OCI-LY7 (cell line): Measurements from ENCODE around the gene PFKL.

Experiments
- EZH2phosphoT487 ChIP-seq: fragments of 200-600 bp; sonication (generic); IDR thresholded peaks from 2 replicates; pipeline ENCODE4 v1.6.1; 2018; ENCODE audit warnings: low read depth, borderline replicate concordance, mild to moderate bottlenecking, mixed run types, antibody characterized with exemption, low read length, moderate library complexity, mixed read lengths
- TF ChIP-seq, protein P1 (sequence below): fragments of 200-600 bp; sonication (generic); conservative IDR thresholded peaks from 2 replicates; pipeline ENCODE4 v1.5.1; 2014; ENCODE audit warnings: mild to moderate bottlenecking, antibody characterized with exemption, low read length, moderate library complexity, mixed read lengths

DNA sequence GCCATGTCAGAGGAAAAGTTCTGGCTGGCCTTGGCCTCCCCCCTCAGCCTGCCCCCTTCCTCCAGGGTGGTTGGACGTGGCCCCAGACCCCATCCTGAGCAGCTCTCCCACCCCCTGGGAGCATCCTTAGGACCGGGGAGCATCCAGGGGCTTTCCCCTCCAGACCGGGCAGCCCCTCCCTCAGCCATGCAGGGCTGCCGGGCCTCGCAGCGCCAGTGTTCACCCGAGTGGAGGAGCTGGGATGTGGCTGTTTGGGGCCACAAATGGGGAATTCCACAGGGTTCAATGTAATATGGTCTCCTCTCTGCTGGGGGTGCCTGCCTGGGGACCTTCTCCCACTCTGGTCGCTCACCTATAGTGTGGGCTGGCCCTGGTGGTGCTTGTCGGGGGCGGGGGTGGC lies 4.2 kb upstream of the PFKL start:
- TF ChIP-seq, protein P1, sequence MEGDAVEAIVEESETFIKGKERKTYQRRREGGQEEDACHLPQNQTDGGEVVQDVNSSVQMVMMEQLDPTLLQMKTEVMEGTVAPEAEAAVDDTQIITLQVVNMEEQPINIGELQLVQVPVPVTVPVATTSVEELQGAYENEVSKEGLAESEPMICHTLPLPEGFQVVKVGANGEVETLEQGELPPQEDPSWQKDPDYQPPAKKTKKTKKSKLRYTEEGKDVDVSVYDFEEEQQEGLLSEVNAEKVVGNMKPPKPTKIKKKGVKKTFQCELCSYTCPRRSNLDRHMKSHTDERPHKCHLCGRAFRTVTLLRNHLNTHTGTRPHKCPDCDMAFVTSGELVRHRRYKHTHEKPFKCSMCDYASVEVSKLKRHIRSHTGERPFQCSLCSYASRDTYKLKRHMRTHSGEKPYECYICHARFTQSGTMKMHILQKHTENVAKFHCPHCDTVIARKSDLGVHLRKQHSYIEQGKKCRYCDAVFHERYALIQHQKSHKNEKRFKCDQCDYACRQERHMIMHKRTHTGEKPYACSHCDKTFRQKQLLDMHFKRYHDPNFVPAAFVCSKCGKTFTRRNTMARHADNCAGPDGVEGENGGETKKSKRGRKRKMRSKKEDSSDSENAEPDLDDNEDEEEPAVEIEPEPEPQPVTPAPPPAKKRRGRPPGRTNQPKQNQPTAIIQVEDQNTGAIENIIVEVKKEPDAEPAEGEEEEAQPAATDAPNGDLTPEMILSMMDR = 0 out of 2 replicates have a peak, but pooled peaks have one; percentile 18
- no peak for TF ChIP-seq EZH2phosphoT487
